Stimulated activated naive CD4-positive, alpha-beta T cell treated with Interleukin-2 at 50 U/mL for 16 hours (primary cell): ENCODE data around the gene ZNF837.

Experiments
- DNase-seq: peaks from one replicate; lab custom pipeline; 2025; lab: John Stamatoyannopoulos, UW

The ZNF837 gene

GRCh38 chr19:58368561-58369360, 12.1 kb downstream of the ZNF837 start:
- DNase-seq = no peak

- no peak for DNase-seq
Measured at GRCh38 chr19:58367698-58368454, 13.0 kb downstream of the ZNF837 start.

- DNase-seq = no peak
Measured at GRCh38 chr19:58366585-58367430, 14.0 kb downstream of the ZNF837 start.

DNA sequence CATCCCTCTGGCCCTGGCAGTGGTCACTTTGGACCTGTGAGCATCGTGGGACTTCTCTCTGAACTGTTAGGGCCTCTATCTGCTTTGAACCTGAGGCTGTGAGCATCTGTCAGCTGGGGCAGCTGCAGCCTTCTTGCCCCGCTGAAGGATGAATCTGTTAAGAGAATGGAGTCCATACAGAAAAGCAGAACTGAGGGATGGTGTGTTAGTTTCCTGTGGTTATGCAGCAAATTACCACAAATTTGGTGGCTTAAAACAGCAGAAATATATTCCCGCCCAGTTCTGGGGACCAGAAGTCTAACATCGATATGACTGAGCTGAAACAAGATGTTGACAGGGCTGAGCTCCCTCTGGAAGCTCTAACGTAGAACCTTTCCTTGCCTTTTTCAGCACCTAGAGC, 16.7 kb downstream of the ZNF837 start:
- DNase-seq = no peak

- DNase-seq = peak; percentile 96
Measured at GRCh38 chr19:58362272-58362994, 18.4 kb downstream of the ZNF837 start, which contains the start of gene ZNF497. Gene ZNF497 (minus strand): TSS chr19:58362751. CDS start chr19:58357635, 5,116 bp downstream.

DNA sequence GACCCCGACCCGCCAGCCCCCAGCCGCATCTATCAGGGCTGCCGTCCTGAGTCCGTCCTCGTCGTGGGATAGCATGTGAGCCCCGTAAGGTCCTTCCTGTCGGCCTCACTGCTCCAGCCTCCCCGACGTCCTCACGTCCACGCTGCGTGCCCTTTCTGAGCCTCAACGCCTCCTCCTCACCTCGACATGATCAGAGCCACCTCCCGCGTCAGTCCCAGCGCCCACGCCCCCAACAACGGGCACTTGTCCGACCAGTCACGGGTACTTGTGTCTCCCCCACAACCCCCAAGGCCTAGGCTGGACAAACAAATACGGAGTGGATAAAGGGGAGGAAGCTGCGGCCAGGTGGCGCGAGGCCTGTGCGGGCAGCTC, 18.9 kb downstream of the ZNF837 start:
- DNase-seq = peak; percentile 45

- no peak for DNase-seq
Measured at GRCh38 chr19:58357481-58358145, 23.2 kb downstream of the ZNF837 start.

- DNase-seq = no peak
Measured at GRCh38 chr19:58356766-58357480, 23.9 kb downstream of the ZNF837 start.

- peak; percentile 35 for DNase-seq
Measured at GRCh38 chr19:58355908-58356765, 24.7 kb downstream of the ZNF837 start.

- no peak for DNase-seq
Measured at GRCh38 chr19:58355215-58355796, 25.5 kb downstream of the ZNF837 start.

- DNase-seq = no peak
Measured at GRCh38 chr19:58354478-58355030, 26.3 kb downstream of the ZNF837 start.

DNA sequence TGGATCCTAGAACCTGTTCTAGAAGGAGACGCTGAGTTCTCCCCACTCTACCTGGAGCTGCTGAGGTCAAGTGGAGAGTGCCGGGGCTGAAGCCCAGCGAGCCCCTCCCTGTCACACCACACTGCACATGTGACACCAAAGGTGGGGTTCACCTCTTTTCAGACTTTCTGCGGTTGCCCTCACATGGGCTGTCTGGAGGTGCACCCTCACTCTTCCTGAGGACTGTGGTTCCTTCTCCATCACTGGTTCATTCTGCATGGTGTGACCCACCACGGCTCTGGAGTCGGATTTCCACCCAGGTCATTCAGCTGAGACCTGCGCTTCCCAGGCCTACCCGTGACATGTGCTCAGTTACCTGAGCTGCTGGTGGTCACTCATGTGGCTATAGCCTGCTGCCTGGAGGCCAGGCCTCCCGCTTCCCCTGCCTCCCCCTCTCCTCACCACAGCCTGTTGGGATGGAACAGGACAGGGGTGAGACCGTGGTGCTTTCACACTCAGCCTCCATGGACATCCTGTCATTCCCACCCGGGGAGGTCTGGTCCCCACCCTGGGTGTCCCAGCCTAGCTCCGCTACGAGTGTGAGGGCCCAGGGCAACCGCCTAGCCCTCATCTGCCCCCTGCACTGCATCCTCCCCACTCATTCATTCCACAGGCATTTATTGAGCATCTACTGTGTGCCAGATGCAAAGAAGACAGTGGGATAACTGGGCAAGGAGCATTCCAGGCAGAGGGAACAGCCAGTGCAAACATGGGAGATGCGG, 26.9 kb downstream of the ZNF837 start:
- DNase-seq = no peak

DNA sequence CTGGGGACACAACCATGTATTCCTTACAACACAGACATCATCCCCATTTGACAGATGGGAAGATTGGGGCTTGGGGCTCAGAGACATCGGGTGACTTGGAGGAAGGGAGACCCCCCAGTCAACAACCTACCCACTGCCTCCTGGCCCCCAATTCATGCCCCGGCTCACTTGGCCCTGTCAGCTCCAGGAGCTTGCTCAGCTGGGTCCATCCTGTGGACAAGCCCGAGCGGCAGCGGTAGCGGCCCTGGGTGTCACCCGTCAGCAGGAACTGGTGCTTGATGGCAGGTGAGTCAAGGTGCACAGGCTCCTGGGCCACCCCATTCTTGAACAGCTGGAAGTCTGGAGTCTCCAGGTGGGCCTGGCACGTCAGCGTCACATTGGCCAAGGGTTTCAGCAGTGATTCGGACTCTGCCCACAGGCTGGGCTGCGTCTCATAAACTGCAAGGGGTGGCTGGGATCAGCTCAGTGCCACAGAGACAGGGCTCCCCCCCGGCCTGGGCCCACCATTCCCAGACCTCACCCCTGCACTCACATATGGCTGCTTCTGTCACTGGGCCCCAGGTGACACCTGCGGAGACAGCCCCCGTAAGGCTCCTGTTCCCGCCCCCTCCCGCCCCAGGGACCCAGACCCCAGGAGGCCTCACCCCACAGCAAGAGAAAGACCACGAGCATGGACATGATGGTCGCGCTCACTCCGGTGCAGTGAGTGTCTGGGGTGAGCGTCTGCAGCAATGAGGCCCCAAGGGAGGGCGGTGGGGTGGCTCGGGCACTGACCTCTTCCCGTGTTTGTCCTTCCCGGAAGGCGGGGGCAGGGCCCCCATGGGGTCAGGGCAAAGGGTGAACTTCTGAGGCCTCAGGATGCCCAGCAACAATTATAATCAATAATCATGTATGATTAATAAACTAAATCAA, 27.8 kb downstream of the ZNF837 start, which contains the start of gene A1BG:
Gene A1BG (minus strand): TSS at position 733 of the 912 bp plus-strand sequence. CDS start 55 bp downstream, at position 678.
- DNase-seq = no peak

DNA sequence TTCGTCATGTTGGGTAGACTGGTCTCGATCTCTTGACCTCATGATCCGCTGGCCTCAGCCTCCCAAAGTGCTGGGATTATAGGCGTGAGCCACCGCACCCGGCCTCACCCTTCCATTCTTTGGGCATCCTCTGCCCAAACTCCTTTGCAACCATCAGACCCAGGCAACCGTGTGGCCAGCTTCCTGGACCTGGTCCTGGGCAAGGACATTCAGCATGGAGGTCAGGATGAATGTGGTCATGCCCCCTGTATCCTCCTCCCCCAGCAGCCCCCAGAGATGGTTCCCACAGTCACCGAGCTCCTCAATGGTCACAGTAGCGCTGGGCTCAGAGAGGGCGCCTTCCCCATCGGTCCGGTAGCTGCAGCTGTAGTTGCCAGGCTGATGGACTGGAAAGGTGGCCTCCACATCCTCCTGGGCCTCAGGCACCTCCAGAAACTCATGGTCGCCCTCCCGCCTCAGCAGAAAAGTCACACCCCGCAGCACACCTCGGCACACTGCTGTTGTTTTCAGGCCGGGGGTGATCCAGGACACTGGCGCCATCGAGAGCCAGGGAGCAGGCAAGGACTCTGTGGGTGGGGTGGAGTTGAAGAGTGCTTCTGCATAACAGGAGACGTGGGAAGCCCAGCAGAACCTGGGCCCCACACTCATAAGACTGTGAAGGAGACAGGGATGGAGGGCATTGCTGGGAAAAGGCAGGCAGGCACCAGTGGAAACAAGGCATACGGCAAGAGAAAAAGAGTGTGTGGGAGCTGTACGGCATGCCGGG, 28.7 kb downstream of the ZNF837 start:
- no peak for DNase-seq

DNA sequence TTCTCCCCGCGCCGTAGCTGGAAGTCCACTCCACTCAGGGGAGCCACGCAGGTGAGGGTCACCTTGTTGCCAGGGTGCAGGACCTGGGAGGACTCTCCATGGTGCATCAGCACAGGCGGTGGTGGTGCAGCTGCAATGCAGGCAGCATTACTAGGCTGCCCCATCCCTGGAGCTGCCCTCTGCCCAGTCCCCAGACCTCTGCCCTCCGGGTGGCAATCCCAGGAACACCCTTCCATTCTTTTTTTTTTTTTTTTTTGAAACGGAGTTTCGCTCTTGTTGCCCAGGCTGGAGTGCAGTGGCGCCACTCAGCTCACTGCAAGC, 29.3 kb downstream of the ZNF837 start:
- DNase-seq = no peak

DNA sequence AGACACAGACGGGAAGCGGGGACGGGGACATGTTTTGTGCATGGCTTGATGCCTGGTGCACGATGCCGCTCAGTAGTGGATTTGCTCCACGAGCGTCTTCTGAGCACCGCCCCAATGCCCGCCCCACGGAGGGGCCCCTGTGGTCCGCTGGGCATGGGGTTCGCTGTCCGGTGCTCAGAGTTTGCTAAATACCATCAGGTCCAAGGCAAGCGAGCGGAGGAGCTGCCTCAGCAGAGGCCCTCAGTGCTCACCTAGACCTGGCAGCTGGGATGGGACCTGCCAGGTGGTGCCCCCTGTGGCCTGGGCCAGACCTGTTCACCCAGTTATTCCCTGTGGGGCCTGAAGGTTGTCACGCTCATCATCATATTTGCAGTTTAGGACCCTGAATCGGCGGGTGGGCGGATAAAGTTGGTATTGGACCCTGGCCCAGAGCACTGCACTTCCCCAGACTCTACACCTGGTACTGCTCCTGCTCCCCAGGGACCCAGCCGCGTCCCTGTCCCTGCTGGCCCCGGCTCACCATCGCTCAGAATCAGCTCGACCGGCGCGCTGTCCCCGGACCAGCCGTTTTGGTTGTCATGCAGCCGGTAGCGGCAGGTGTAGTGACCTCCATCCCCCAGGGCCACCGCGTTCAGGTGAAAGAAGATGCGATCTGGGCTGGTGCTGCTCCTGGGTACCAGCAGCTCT, 29.8 kb downstream of the ZNF837 start:
- DNase-seq = no peak
